Measurements from ENCODE around the gene JAG2.

The JAG2 gene

GRCh38 chr14:105165134-105165704 lies 3.4 kb downstream of the JAG2 start:
- DNase-seq = no peak

- no peak for DNase-seq
Measured at GRCh38 chr14:105163040-105163742, 5.4 kb downstream of the JAG2 start.

GRCh38 chr14:105162669-105162979 lies 6.0 kb downstream of the JAG2 start:
- no peak for DNase-seq

GRCh38 chr14:105161964-105162668 lies 6.5 kb downstream of the JAG2 start:
- DNase-seq = no peak

- DNase-seq = no peak
Measured at GRCh38 chr14:105161309-105161708, 7.3 kb downstream of the JAG2 start.

GRCh38 chr14:105160776-105161175 lies 7.8 kb downstream of the JAG2 start:
- DNase-seq = no peak

GRCh38 chr14:105159344-105159743 lies 9.2 kb downstream of the JAG2 start:
- no peak for DNase-seq

- DNase-seq = no peak
Measured at GRCh38 chr14:105158794-105159193, 9.8 kb downstream of the JAG2 start.

- no peak for DNase-seq
Measured at GRCh38 chr14:105157872-105158271, 10.7 kb downstream of the JAG2 start.

- DNase-seq = no peak
Measured at GRCh38 chr14:105156414-105157375, 11.9 kb downstream of the JAG2 start.

- DNase-seq = no peak
Measured at GRCh38 chr14:105155681-105156413, 12.7 kb downstream of the JAG2 start.

GRCh38 chr14:105155071-105155651 lies 13.4 kb downstream of the JAG2 start:
- DNase-seq = no peak

GRCh38 chr14:105154476-105154871 lies 14.1 kb downstream of the JAG2 start:
- no peak for DNase-seq

GRCh38 chr14:105153739-105154475 lies 14.7 kb downstream of the JAG2 start:
- no peak for DNase-seq

GRCh38 chr14:105153331-105153731 lies 15.2 kb downstream of the JAG2 start:
- no peak for DNase-seq

GRCh38 chr14:105152794-105153241 lies 15.8 kb downstream of the JAG2 start:
- DNase-seq = no peak

- no peak for DNase-seq
Measured at GRCh38 chr14:105151838-105152793, 16.5 kb downstream of the JAG2 start.

GRCh38 chr14:105151084-105151837 lies 17.3 kb downstream of the JAG2 start:
- DNase-seq = no peak
